H9 (cell line): ENCODE results near the gene SSBP3. TPM values are rescaled to one million over a fixed set of nuclear protein-coding genes. Genes with fewer than 3 reads are reported as not detected.
A peak's percentile ranks its signal among the peaks of the same experiment; 100 is the strongest.

Experiments
- DNase-seq: peaks from one replicate; pipeline ENCODE4 v3.0.0-alpha.2; 2017
- H2AFZ ChIP-seq: one replicate; pipeline ENCODE4 v1.6.1; 2013; ENCODE audit warnings: mild to moderate bottlenecking, low read length, control low read depth, moderate library complexity
- H2AK5ac ChIP-seq: 2 replicates; pipeline ENCODE4 v1.6.1; 2013; ENCODE audit warnings: low read length, control low read depth, mixed read lengths; ENCODE audit not compliant: insufficient read length
- H2BK120ac ChIP-seq: one replicate; pipeline ENCODE4 v1.6.1; 2013; ENCODE audit warnings: low read depth, mild to moderate bottlenecking, low read length, control low read depth, inconsistent platforms; ENCODE audit not compliant: poor library complexity, severe bottlenecking
- H2BK12ac ChIP-seq: 2 replicates; pipeline ENCODE4 v1.6.1; 2013; ENCODE audit warnings: low read length, control low read depth, mixed read lengths, low read depth; ENCODE audit not compliant: insufficient read length
- H2BK15ac ChIP-seq: 2 replicates; pipeline ENCODE4 v1.6.1; 2013; ENCODE audit warnings: low read depth, low read length, control low read depth
- H2BK20ac ChIP-seq: one replicate; pipeline ENCODE4 v1.6.1; 2013; ENCODE audit warnings: low read depth, mild to moderate bottlenecking, low read length, control low read depth, inconsistent platforms; ENCODE audit not compliant: poor library complexity, severe bottlenecking
- H2BK5ac ChIP-seq: 2 replicates; pipeline ENCODE4 v1.6.1; 2013; ENCODE audit warnings: low read length, control low read depth, mixed read lengths; ENCODE audit not compliant: insufficient read length
- H3K14ac ChIP-seq: 2 replicates; pipeline ENCODE4 v1.6.1; 2013; ENCODE audit warnings: low read length, control low read depth; ENCODE audit not compliant: insufficient read depth
- H3K18ac ChIP-seq: 2 replicates; pipeline ENCODE4 v1.6.1; 2013; ENCODE audit warnings: low read depth, mild to moderate bottlenecking, mixed read lengths, low read length, control low read depth; ENCODE audit not compliant: insufficient read length
- H3K23ac ChIP-seq: 2 replicates; pipeline ENCODE4 v1.6.1; 2013; ENCODE audit warnings: low read length, control low read depth, mixed read lengths, low read depth; ENCODE audit not compliant: insufficient read length
- H3K23me2 ChIP-seq: 2 replicates; pipeline ENCODE4 v1.6.1; 2013; ENCODE audit warnings: low read depth, mild to moderate bottlenecking, mixed read lengths, low read length, control low read depth; ENCODE audit not compliant: insufficient read length, poor library complexity, severe bottlenecking
- H3K27ac ChIP-seq: 2 replicates; pipeline ENCODE4 v1.5.1; 2013; ENCODE audit warnings: low read length, control low read depth, mixed read lengths, low read depth; ENCODE audit not compliant: insufficient read length
- H3K27me3 ChIP-seq: 2 replicates; pipeline ENCODE4 v1.6.1; 2013; ENCODE audit warnings: low read length, control low read depth, inconsistent platforms; ENCODE audit not compliant: insufficient read depth
- H3K4ac ChIP-seq: 2 replicates; pipeline ENCODE4 v1.6.1; 2013; ENCODE audit warnings: low read depth, mild to moderate bottlenecking, control low read depth, inconsistent platforms, low read length, moderate library complexity
- H3K4me1 ChIP-seq: 2 replicates; pipeline ENCODE4 v1.6.1; 2013; ENCODE audit warnings: low read length, control low read depth, inconsistent platforms; ENCODE audit not compliant: insufficient read depth
- H3K4me2 ChIP-seq: 2 replicates; pipeline ENCODE4 v1.6.1; 2013; ENCODE audit warnings: low read length, control low read depth, mixed read lengths; ENCODE audit not compliant: insufficient read length, insufficient read depth
- H3K56ac ChIP-seq: 2 replicates; pipeline ENCODE4 v1.6.1; 2013; ENCODE audit warnings: low read depth, mild to moderate bottlenecking, mixed read lengths, low read length, control low read depth; ENCODE audit not compliant: insufficient read length
- H3K79me1 ChIP-seq: 2 replicates; pipeline ENCODE4 v1.6.1; 2013; ENCODE audit warnings: low read depth, mild to moderate bottlenecking, moderate library complexity, low read length, control low read depth, inconsistent platforms; ENCODE audit not compliant: insufficient read depth, poor library complexity, severe bottlenecking
- H3K79me2 ChIP-seq: 2 replicates; pipeline ENCODE4 v1.6.1; 2013; ENCODE audit warnings: low read length, control low read depth, inconsistent platforms; ENCODE audit not compliant: insufficient read depth
- H3K9ac ChIP-seq: 2 replicates; pipeline ENCODE4 v1.6.1; 2013; ENCODE audit warnings: low read length, control low read depth, mixed read lengths; ENCODE audit not compliant: insufficient read length; ENCODE audit errors: extremely low read depth
- H3K9me3 ChIP-seq: one replicate; pipeline ENCODE4 v1.6.1; 2013; ENCODE audit warnings: low read depth, low read length, inconsistent platforms; ENCODE audit not compliant: control insufficient read depth
- H3T11ph ChIP-seq: one replicate; pipeline ENCODE4 v1.6.1; 2013; ENCODE audit warnings: mild to moderate bottlenecking, low read length, control low read depth, inconsistent platforms
- H4K20me1 ChIP-seq: one replicate; pipeline ENCODE4 v1.6.1; 2013; ENCODE audit not compliant: control insufficient read depth, insufficient read length, insufficient read depth
- H4K5ac ChIP-seq: 2 replicates; pipeline ENCODE4 v1.6.1; 2013; ENCODE audit warnings: low read depth, mild to moderate bottlenecking, mixed read lengths, low read length, control low read depth; ENCODE audit not compliant: insufficient read length
- H4K8ac ChIP-seq: replicated peaks from 2 replicates; pipeline ENCODE4 v1.6.1; 2013; ENCODE audit warnings: low read length, control low read depth, mixed read lengths, low read depth; ENCODE audit not compliant: insufficient read length
- H4K91ac ChIP-seq: 2 replicates; pipeline ENCODE4 v1.6.1; 2013; ENCODE audit warnings: low read depth, mild to moderate bottlenecking, moderate library complexity, mixed read lengths, low read length, control low read depth; ENCODE audit not compliant: insufficient read length
- H3K27ac Mint-ChIP-seq, 3 experiments: 2 replicates in 2 of 3; 3 replicates in 1 of 3; pipeline ENCODE4 v1.8.0; 2020 to 2021; ENCODE audit warnings: mixed read lengths in 3 of 3, mild to moderate bottlenecking in 1 of 3, moderate library complexity in 1 of 3
- H3K27me3 Mint-ChIP-seq: 2 replicates; pipeline ENCODE4 v1.8.0; 2021; ENCODE audit warnings: low read depth, mild to moderate bottlenecking, moderate library complexity, mixed read lengths
- H3K36me3 Mint-ChIP-seq, 3 experiments: 2 replicates in 2 of 3; 3 replicates in 1 of 3; pipeline ENCODE4 v1.8.0; 2020 to 2021; ENCODE audit warnings: low read depth in 3 of 3, mixed read lengths in 3 of 3; ENCODE audit not compliant: insufficient read depth in 1 of 3
- H3K4me1 Mint-ChIP-seq, 2 experiments: 2 replicates each; pipeline ENCODE4 v1.8.0; 2020; ENCODE audit warnings: mixed read lengths in 2 of 2
- H3K4me3 Mint-ChIP-seq, 2 experiments: 2 replicates in 1 of 2; 3 replicates in 1 of 2; pipeline ENCODE4 v1.8.0; 2020 to 2021; ENCODE audit warnings: mild to moderate bottlenecking in 2 of 2, mixed read lengths in 2 of 2, moderate library complexity in 1 of 2
- H3K9me3 Mint-ChIP-seq, 2 experiments: 2 replicates in 1 of 2; 3 replicates in 1 of 2; pipeline ENCODE4 v1.8.0; 2020; ENCODE audit warnings: mild to moderate bottlenecking in 2 of 2, mixed read lengths in 2 of 2, moderate library complexity in 1 of 2
- WGBS: extraction: QIAGEN DNeasy Blood & Tissue Kit; methylation state at CpG from one replicate; pipeline ENCODE4 v1.1.7; 2013; ENCODE audit warnings: missing lambda C conversion rate, low lambda C conversion rate, mixed read lengths; ENCODE audit not compliant: insufficient read length; ENCODE audit errors: extremely low coverage; 5-methylcytosine and 5-hydroxymethylcytosine counted together
- total RNA-seq: library from RNA; stranded (reverse); gene quantifications from 2 replicates; pipeline ENCODE4 v1.2.1, GENCODE V29; 2021
- TF ChIP-seq, protein P1 (sequence below): fragments of 200-600 bp; sonication (generic); conservative IDR thresholded peaks from 3 replicates; pipeline ENCODE4 v1.8.0; 2021; ENCODE audit warnings: antibody characterized with exemption, mild to moderate bottlenecking

The SSBP3 gene
- total RNA-seq, 1 experiment from 2014 or later, result 126 TPM

DNA sequence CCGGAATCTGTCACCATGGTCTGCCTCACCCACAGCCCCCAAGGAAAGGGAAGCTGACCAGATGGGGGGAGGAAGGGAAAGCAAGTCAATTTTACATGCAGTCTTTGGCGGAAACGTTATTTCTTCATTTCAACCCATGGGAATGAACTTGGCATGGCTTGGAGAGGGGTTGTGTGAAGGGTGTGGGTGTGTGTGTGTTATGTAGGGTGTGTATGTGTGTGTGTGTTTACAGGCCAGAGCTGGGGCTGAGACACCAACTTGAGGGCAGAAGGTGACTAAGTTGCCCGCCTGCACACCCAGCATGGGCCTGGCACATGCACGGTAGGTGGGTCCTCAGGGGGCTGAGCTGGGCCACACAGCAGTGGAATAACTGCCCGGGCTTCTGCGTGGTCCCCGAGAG is 141.1 kb downstream of the SSBP3 start:
- Histone ChIP-seq H2BK12ac (no peak overlapping the region), H3K56ac (no peak overlapping the region), H3K4me2 (no peak overlapping the region), H3T11ph (no peak overlapping the region), H4K8ac (no peak overlapping the region), H3K18ac (no peak overlapping the region), H3K4ac (no peak overlapping the region), H2AFZ (no peak overlapping the region), H3K14ac (no peak overlapping the region), H2BK120ac (no peak overlapping the region), H2BK15ac (no peak overlapping the region), H3K9ac (no peak overlapping the region), H2BK5ac (no peak overlapping the region), H3K23me2 (no peaks in the 10 kb centered on the region), H3K4me1 (no peaks in the 10 kb centered on the region), H4K91ac (no peak overlapping the region), H3K27me3 (no peaks in the 10 kb centered on the region), H3K79me1 (peaks cover 7% of the 10 kb centered on the region), H3K27ac (no peak overlapping the region), H3K23ac (no peak overlapping the region), H3K79me2 (no peaks in the 10 kb centered on the region), H4K5ac (no peak overlapping the region), H4K20me1 (no peaks in the 10 kb centered on the region), H2BK20ac (no peak overlapping the region), H3K9me3 (no peaks in the 10 kb centered on the region), H2AK5ac (no peak overlapping the region)
- Mint-ChIP-seq H3K36me3 (peaks cover 4 to 8% (median 5%) of the 10 kb centered on the region in 3 experiments; a peak in 5 of 7 replicates), H3K4me3 (no peak overlapping the region), H3K9me3 (no peaks in the 10 kb centered on the region), H3K4me1 (peaks cover 3 to 4% of the 10 kb centered on the region in 2 experiments; a peak in 3 of 4 replicates), H3K27me3 (no peaks in the 10 kb centered on the region), H3K27ac (peak overlapping the region in 2 of 3 experiments; percentile 21 to 43; a peak in 3 of 7 replicates)
- TF ChIP-seq, protein P1, sequence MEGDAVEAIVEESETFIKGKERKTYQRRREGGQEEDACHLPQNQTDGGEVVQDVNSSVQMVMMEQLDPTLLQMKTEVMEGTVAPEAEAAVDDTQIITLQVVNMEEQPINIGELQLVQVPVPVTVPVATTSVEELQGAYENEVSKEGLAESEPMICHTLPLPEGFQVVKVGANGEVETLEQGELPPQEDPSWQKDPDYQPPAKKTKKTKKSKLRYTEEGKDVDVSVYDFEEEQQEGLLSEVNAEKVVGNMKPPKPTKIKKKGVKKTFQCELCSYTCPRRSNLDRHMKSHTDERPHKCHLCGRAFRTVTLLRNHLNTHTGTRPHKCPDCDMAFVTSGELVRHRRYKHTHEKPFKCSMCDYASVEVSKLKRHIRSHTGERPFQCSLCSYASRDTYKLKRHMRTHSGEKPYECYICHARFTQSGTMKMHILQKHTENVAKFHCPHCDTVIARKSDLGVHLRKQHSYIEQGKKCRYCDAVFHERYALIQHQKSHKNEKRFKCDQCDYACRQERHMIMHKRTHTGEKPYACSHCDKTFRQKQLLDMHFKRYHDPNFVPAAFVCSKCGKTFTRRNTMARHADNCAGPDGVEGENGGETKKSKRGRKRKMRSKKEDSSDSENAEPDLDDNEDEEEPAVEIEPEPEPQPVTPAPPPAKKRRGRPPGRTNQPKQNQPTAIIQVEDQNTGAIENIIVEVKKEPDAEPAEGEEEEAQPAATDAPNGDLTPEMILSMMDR, result no peak
- WGBS, result no CpG with 5 or more reads among the region's 8 CpGs
- DNase-seq, result no peak
